Lower leg skin (tissue), 3 donors: ENCODE results near the gene CLEC16A.

Experiments
- POLR2A ChIP-seq, 2 donors: fragments of 450-650 bp; IDR thresholded peaks; one replicate each; pipeline ENCODE4 v1.6.1; 2016 to 2017; ENCODE audit warnings: antibody characterized with exemption in 2 of 2, mild to moderate bottlenecking in 1 of 2, moderate library complexity in 1 of 2
- TF ChIP-seq, protein P1 (sequence below), 3 donors: fragments of 450-650 bp; IDR thresholded peaks; one replicate each; pipeline ENCODE4 v1.5.1; 2016; ENCODE audit warnings: antibody characterized with exemption in 3 of 3, mild to moderate bottlenecking in 3 of 3, moderate library complexity in 2 of 3

DNA sequence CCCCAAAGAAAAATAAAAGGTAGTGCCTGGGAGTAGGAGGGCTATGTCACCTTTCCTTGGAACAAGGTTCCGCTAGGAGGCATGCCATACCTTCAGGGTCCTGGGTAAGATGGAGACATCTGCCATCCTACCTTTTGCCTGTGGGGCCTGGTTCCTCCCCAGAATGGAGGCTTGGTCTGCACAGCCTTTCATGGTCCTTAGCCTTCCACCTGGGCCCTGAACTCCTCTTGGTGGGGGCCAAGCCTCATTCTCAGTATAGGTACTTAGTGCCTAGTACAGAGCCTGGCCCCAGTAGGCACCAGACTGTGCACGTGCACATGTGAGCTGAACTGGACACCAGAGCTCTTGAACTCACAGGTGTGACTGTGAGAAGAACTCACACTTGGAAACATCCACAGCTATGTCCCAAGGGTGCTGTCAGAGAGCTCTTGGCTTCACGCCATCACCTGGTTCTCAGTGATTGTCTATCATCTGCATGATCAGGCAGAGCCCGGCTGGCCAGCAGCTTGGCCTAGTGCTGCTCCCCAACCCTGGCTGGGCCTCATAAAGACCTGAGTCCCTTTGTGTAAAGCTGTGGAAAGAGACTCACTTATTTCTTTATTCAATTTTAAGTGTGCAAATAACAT lies 168.5 kb downstream of the CLEC16A start:
- TF ChIP-seq, protein P1, sequence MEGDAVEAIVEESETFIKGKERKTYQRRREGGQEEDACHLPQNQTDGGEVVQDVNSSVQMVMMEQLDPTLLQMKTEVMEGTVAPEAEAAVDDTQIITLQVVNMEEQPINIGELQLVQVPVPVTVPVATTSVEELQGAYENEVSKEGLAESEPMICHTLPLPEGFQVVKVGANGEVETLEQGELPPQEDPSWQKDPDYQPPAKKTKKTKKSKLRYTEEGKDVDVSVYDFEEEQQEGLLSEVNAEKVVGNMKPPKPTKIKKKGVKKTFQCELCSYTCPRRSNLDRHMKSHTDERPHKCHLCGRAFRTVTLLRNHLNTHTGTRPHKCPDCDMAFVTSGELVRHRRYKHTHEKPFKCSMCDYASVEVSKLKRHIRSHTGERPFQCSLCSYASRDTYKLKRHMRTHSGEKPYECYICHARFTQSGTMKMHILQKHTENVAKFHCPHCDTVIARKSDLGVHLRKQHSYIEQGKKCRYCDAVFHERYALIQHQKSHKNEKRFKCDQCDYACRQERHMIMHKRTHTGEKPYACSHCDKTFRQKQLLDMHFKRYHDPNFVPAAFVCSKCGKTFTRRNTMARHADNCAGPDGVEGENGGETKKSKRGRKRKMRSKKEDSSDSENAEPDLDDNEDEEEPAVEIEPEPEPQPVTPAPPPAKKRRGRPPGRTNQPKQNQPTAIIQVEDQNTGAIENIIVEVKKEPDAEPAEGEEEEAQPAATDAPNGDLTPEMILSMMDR (IDR thresholded peaks at IDR 0.05) = no peak
- TF ChIP-seq POLR2A (IDR thresholded peaks at IDR 0.05) = no peak
